Subcutaneous abdominal adipose tissue (tissue), 5 donors: ENCODE results near the gene GCSAML.

Experiments
- H3K27ac ChIP-seq: one replicate; pipeline ENCODE4 v1.7.0; 2013; ENCODE audit warnings: low read depth, mild to moderate bottlenecking, inconsistent platforms, low read length, moderate library complexity
- H3K27me3 ChIP-seq, 5 donors: one replicate each; pipeline ENCODE4 v1.7.0; 2013; ENCODE audit warnings: low read length in 5 of 5, inconsistent platforms in 1 of 5; ENCODE audit not compliant: control insufficient read depth in 5 of 5, insufficient read depth in 4 of 5
- H3K36me3 ChIP-seq, 5 donors: one replicate each; pipeline ENCODE4 v1.7.0; 2013; ENCODE audit warnings: low read length in 5 of 5; ENCODE audit not compliant: control insufficient read depth in 5 of 5, insufficient read depth in 5 of 5
- H3K4me1 ChIP-seq, 5 donors: one replicate each; pipeline ENCODE4 v1.7.0; 2013; ENCODE audit warnings: low read length in 5 of 5, mild to moderate bottlenecking in 3 of 5, moderate library complexity in 1 of 5; ENCODE audit not compliant: control insufficient read depth in 5 of 5, insufficient read depth in 5 of 5
- H3K4me3 ChIP-seq, 5 donors: one replicate each; pipeline ENCODE4 v1.7.0; 2013; ENCODE audit warnings: low read length in 5 of 5, low read depth in 1 of 5
- H3K9ac ChIP-seq, 5 donors: one replicate each; pipeline ENCODE4 v1.7.0; 2013; ENCODE audit warnings: low read length in 5 of 5, mild to moderate bottlenecking in 4 of 5, moderate library complexity in 3 of 5
- H3K9me3 ChIP-seq, 5 donors: one replicate each; pipeline ENCODE4 v1.7.0; 2013; ENCODE audit warnings: low read length in 5 of 5; ENCODE audit not compliant: control insufficient read depth in 5 of 5
- donor health status: healthy.
- donor health status: healthy.
- donor health status: healthy.
- donor health status: healthy.
- donor health status: healthy.

Gene GCSAML

DNA sequence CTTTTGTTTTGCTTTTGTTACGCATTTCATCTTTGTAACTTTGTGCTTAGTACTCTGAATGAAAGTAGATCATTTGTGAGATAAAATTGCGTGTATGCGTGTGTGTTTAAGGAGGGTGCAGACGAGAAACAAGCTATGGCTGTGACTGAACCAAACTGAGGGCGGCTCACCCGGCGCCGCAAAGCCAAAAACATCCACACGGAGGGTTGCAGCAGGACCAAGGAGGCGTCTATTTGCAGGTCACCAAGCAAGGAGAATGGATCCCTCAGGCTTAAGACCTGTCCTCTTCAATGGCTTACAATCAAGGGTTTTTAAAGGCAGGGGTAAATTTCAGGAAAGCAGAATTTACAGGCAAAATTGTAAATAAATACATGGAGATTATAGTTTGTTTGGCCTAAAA is 12.8 kb downstream of the GCSAML start:
- no peaks in the 10 kb centered on the region for H3K36me3 ChIP-seq
- H3K4me3 ChIP-seq = no peak overlapping the region
- no peak overlapping the region for H3K27ac ChIP-seq
- H3K4me1 ChIP-seq = no peaks in the 10 kb centered on the region
- H3K9me3 ChIP-seq = no peaks in the 10 kb centered on the region
- H3K27me3 ChIP-seq = no peaks in the 10 kb centered on the region
- H3K9ac ChIP-seq = no peak overlapping the region

- no peaks in the 10 kb centered on the region for H3K4me1 ChIP-seq
- no peak overlapping the region for H3K9ac ChIP-seq
- no peaks in the 10 kb centered on the region for H3K27me3 ChIP-seq
- H3K36me3 ChIP-seq = no peaks in the 10 kb centered on the region
- H3K4me3 ChIP-seq = no peak overlapping the region
- H3K27ac ChIP-seq = no peak overlapping the region
- no peaks in the 10 kb centered on the region for H3K9me3 ChIP-seq
Observed at GRCh38 chr1:247562198-247562597, 13.3 kb downstream of the GCSAML start.

DNA sequence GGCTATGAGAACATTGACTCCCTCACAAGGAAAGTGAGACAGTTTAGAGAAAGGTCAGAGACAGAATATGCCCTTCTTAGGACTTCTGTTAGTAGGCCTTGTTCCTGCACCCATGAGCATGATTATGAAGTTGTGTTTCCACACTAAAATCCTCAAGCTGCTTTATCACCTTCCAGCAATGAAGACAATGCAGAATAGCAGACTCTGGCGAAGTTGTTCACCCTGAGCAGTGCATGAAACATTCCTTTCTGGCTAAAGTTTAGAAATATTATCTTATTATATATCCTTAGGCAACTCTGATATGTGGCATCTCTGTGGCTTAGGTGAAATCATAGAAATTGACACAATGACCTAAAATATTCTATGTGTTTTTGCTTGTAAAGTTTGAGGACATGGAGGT is 25.3 kb downstream of the GCSAML start:
- H3K36me3 ChIP-seq = no peaks in the 10 kb centered on the region
- no peaks in the 10 kb centered on the region for H3K4me1 ChIP-seq
- no peaks in the 10 kb centered on the region for H3K27me3 ChIP-seq
- peaks cover 0 to 3% (median 0%) of the 10 kb centered on the region in 5 donors for H3K9me3 ChIP-seq
- no peak overlapping the region for H3K9ac ChIP-seq
- H3K4me3 ChIP-seq = no peak overlapping the region
- H3K27ac ChIP-seq = no peak overlapping the region

- H3K27ac ChIP-seq = no peak overlapping the region
- no peaks in the 10 kb centered on the region for H3K4me1 ChIP-seq
- H3K9ac ChIP-seq = no peak overlapping the region
- H3K27me3 ChIP-seq = no peaks in the 10 kb centered on the region
- H3K4me3 ChIP-seq = no peak overlapping the region
- H3K9me3 ChIP-seq = peaks cover 0 to 3% (median 0%) of the 10 kb centered on the region in 5 donors
- no peaks in the 10 kb centered on the region for H3K36me3 ChIP-seq
Observed at GRCh38 chr1:247574664-247575063, 25.7 kb downstream of the GCSAML start.

GRCh38 chr1:247576514-247576913 is 27.6 kb downstream of the GCSAML start:
- Histone ChIP-seq H3K27me3 (no peaks in the 10 kb centered on the region), H3K36me3 (no peaks in the 10 kb centered on the region), H3K4me3 (no peak overlapping the region), H3K9ac (no peak overlapping the region), H3K9me3 (peaks cover 0 to 3% (median 0%) of the 10 kb centered on the region in 5 donors), H3K4me1 (no peaks in the 10 kb centered on the region), H3K27ac (no peak overlapping the region)

GRCh38 chr1:247578946-247579460 is 30.1 kb downstream of the GCSAML start:
- H3K9ac ChIP-seq = no peak overlapping the region
- H3K4me1 ChIP-seq = no peaks in the 10 kb centered on the region
- no peaks in the 10 kb centered on the region for H3K27me3 ChIP-seq
- H3K27ac ChIP-seq = no peak overlapping the region
- no peak overlapping the region for H3K4me3 ChIP-seq
- no peaks in the 10 kb centered on the region for H3K9me3 ChIP-seq
- H3K36me3 ChIP-seq = no peaks in the 10 kb centered on the region

- H3K9me3 ChIP-seq = peaks cover 0 to 8% (median 0%) of the 10 kb centered on the region in 5 donors
- H3K4me1 ChIP-seq = no peaks in the 10 kb centered on the region
- H3K9ac ChIP-seq = no peak within 1 kb of the TSS
- H3K27me3 ChIP-seq = no peaks in the 10 kb centered on the region
- H3K36me3 ChIP-seq = no peaks in the 10 kb centered on the region
- no peak within 1 kb of the TSS for H3K4me3 ChIP-seq
- H3K27ac ChIP-seq = no peak within 1 kb of the TSS
Observed at GRCh38 chr1:247588060-247588459, 39.1 kb downstream of the GCSAML start, which contains the start of gene OR2G2. TSS of gene OR2G2 (plus strand) at chr1:247588360. CDS start at chr1:247588360, 0 bp downstream.

DNA sequence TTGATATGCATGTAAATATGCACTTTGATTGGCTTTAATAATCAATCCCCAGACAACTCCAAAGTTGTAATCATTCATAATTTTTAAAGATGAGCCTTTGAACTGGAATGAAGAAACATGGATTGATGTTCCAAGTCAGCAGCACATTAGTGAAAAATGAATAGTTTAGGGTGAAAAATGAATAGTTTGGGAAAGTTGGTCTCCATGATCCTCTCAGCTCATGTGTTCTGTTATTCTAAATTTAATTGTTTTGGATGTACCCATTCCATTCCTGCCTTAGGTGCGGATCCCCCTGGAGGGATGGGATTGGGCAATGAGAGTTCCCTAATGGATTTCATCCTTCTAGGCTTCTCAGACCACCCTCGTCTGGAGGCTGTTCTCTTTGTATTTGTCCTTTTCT is 56.4 kb downstream of the GCSAML start, which contains the start of gene OR2G3:
Gene OR2G3, plus strand, starts transcription at position 301 of the 400 bp plus-strand sequence. Its CDS starts 0 bp downstream, at position 301.
- Histone ChIP-seq H3K27ac (no peak within 1 kb of the TSS), H3K9me3 (no peaks in the 10 kb centered on the region), H3K36me3 (no peaks in the 10 kb centered on the region), H3K9ac (no peak within 1 kb of the TSS), H3K4me3 (no peak within 1 kb of the TSS), H3K27me3 (peaks cover 0 to 6% (median 0%) of the 10 kb centered on the region in 5 donors), H3K4me1 (no peaks in the 10 kb centered on the region)

GRCh38 chr1:247613405-247613804 is 64.5 kb downstream of the GCSAML start:
- Histone ChIP-seq H3K4me3 (no peak overlapping the region), H3K27me3 (no peaks in the 10 kb centered on the region), H3K27ac (no peak overlapping the region), H3K36me3 (no peaks in the 10 kb centered on the region), H3K4me1 (no peaks in the 10 kb centered on the region), H3K9me3 (peaks cover 0 to 7% (median 0%) of the 10 kb centered on the region in 5 donors), H3K9ac (no peak overlapping the region)

DNA sequence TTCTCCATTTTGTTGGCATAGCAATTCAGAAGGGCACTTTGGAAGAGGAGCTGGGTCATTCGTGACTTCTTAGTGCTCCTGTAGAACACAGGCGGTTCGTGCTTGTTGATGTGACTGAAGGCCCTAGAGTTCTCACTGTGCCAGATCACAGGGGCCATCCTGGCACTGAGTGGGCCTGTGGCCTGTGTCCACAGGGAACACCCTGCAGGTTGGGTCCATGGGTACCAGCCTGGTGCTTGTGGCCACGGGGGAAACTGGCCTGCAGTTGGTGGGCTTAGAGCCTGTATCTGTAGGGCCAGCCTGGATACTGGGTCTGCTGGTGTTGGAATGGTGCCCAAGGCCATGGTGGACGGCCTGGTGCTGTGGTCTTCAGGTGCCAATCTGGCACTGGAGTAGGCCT is 65.7 kb downstream of the GCSAML start:
- H3K4me3 ChIP-seq = no peak overlapping the region
- no peak overlapping the region for H3K9ac ChIP-seq
- no peaks in the 10 kb centered on the region for H3K4me1 ChIP-seq
- H3K9me3 ChIP-seq = peaks cover 0 to 7% (median 0%) of the 10 kb centered on the region in 5 donors
- H3K27me3 ChIP-seq = no peaks in the 10 kb centered on the region
- H3K27ac ChIP-seq = no peak overlapping the region
- no peaks in the 10 kb centered on the region for H3K36me3 ChIP-seq
